Measurements from ENCODE around the gene ZNF823.

Gene ZNF823

DNA sequence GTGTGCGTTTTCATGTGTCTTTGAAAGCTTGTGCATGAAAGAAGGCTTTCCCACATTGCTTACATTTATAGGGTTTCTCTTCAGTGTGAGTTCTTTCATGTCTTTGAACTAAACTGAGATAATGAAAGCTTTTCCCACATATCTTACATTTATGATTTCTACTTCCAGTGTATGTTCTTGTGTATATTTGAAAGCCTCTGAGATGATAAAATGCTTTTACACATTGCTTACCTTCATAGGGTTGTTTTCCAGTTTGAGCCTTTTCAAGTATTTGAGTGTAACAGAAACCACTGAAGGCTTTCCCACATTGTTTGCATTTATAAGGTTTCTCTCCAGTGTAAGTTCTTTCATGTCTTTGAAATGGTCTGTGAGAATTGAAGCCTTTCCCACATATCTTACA lies 18.2 kb upstream of the ZNF823 start:
- ATAC-seq = no peak
- TF ChIP-seq OSR1 (CRISPR knock-in tag; IDR thresholded peaks at IDR 0.05) (no peak), RARB (CRISPR knock-in tag; IDR thresholded peaks at IDR 0.05) (no peak), ZFP3 (CRISPR knock-in tag; IDR thresholded peaks at IDR 0.05) (no peak), BACH2 (CRISPR knock-in tag; IDR thresholded peaks at IDR 0.05; ENCODE audit: borderline replicate concordance) (no peak), PPARA (CRISPR knock-in tag; IDR thresholded peaks at IDR 0.05; ENCODE audit: borderline replicate concordance) (no peak), TOX (CRISPR knock-in tag; IDR thresholded peaks at IDR 0.05; ENCODE audit: borderline replicate concordance) (no peak), TCF4 (CRISPR knock-in tag; IDR thresholded peaks at IDR 0.05; ENCODE audit: borderline replicate concordance) (no peak), ISL1 (CRISPR knock-in tag; IDR thresholded peaks at IDR 0.05) (no peak)
- TF ChIP-seq, protein P1, sequence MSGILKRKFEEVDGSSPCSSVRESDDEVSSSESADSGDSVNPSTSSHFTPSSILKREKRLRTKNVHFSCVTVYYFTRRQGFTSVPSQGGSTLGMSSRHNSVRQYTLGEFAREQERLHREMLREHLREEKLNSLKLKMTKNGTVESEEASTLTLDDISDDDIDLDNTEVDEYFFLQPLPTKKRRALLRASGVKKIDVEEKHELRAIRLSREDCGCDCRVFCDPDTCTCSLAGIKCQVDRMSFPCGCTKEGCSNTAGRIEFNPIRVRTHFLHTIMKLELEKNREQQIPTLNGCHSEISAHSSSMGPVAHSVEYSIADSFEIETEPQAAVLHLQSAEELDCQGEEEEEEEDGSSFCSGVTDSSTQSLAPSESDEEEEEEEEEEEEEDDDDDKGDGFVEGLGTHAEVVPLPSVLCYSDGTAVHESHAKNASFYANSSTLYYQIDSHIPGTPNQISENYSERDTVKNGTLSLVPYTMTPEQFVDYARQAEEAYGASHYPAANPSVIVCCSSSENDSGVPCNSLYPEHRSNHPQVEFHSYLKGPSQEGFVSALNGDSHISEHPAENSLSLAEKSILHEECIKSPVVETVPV (CRISPR knock-in tag; IDR thresholded peaks at IDR 0.05) = no peak
- TF ChIP-seq, protein P2, sequence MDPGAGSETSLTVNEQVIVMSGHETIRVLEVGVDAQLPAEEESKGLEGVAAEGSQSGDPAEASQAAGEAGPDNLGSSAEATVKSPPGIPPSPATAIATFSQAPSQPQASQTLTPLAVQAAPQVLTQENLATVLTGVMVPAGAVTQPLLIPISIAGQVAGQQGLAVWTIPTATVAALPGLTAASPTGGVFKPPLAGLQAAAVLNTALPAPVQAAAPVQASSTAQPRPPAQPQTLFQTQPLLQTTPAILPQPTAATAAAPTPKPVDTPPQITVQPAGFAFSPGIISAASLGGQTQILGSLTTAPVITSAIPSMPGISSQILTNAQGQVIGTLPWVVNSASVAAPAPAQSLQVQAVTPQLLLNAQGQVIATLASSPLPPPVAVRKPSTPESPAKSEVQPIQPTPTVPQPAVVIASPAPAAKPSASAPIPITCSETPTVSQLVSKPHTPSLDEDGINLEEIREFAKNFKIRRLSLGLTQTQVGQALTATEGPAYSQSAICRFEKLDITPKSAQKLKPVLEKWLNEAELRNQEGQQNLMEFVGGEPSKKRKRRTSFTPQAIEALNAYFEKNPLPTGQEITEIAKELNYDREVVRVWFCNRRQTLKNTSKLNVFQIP (CRISPR knock-in tag; IDR thresholded peaks at IDR 0.05; ENCODE audit: borderline replicate concordance, low read depth) = no peak

DNA sequence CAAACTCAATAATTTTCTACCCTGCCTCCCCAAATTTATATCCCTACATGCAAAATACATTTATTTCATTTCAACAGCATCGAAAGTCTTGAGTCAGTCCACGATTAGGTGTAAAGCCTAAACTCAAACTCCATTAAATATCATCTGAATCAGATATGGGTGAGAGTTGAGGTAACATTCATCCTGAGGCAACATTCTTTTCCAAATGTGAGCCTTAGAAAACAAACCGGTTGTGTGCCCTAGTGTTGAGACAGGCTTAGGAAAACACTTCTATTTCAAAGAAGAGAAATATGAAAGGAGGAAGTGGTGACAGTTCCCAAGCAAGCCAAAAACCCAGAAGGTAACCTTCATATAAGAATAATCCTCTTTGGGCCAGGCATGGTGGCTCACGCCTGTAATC lies 15.9 kb upstream of the ZNF823 start:
- no peak for ATAC-seq
- TF ChIP-seq ESRRG (CRISPR knock-in tag; IDR thresholded peaks at IDR 0.05) (no peak), CSDC2 (CRISPR knock-in tag; IDR thresholded peaks at IDR 0.05) (no peak), BACH2 (CRISPR knock-in tag; IDR thresholded peaks at IDR 0.05; ENCODE audit: borderline replicate concordance) (no peak), ARNTL (CRISPR knock-in tag; IDR thresholded peaks at IDR 0.05; ENCODE audit: borderline replicate concordance, low read depth) (no peak), ZNF8 (CRISPR knock-in tag; IDR thresholded peaks at IDR 0.05) (no peak), TOX (CRISPR knock-in tag; IDR thresholded peaks at IDR 0.05; ENCODE audit: borderline replicate concordance) (no peak), GLIS3 (CRISPR knock-in tag; IDR thresholded peaks at IDR 0.05) (no peak), ZC3H10 (CRISPR knock-in tag; IDR thresholded peaks at IDR 0.05) (no peak), ZFP3 (CRISPR knock-in tag; IDR thresholded peaks at IDR 0.05) (no peak), ZNF565 (CRISPR knock-in tag; conservative IDR thresholded peaks at IDR 0.05; ENCODE audit: low read depth) (no peak), RARB (CRISPR knock-in tag; IDR thresholded peaks at IDR 0.05) (no peak), ZFP30 (CRISPR knock-in tag; IDR thresholded peaks at IDR 0.05) (no peak), PPARA (CRISPR knock-in tag; IDR thresholded peaks at IDR 0.05; ENCODE audit: borderline replicate concordance) (no peak), ISL1 (CRISPR knock-in tag; IDR thresholded peaks at IDR 0.05) (no peak), SNAI2 (CRISPR knock-in tag; IDR thresholded peaks at IDR 0.05) (no peak)
- TF ChIP-seq, protein P1 (CRISPR knock-in tag; IDR thresholded peaks at IDR 0.05) = no peak
- TF ChIP-seq, protein P3, sequence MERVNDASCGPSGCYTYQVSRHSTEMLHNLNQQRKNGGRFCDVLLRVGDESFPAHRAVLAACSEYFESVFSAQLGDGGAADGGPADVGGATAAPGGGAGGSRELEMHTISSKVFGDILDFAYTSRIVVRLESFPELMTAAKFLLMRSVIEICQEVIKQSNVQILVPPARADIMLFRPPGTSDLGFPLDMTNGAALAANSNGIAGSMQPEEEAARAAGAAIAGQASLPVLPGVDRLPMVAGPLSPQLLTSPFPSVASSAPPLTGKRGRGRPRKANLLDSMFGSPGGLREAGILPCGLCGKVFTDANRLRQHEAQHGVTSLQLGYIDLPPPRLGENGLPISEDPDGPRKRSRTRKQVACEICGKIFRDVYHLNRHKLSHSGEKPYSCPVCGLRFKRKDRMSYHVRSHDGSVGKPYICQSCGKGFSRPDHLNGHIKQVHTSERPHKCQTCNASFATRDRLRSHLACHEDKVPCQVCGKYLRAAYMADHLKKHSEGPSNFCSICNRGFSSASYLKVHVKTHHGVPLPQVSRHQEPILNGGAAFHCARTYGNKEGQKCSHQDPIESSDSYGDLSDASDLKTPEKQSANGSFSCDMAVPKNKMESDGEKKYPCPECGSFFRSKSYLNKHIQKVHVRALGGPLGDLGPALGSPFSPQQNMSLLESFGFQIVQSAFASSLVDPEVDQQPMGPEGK (CRISPR knock-in tag; IDR thresholded peaks at IDR 0.05; ENCODE audit: borderline replicate concordance) = no peak
- TF ChIP-seq, protein P4, sequence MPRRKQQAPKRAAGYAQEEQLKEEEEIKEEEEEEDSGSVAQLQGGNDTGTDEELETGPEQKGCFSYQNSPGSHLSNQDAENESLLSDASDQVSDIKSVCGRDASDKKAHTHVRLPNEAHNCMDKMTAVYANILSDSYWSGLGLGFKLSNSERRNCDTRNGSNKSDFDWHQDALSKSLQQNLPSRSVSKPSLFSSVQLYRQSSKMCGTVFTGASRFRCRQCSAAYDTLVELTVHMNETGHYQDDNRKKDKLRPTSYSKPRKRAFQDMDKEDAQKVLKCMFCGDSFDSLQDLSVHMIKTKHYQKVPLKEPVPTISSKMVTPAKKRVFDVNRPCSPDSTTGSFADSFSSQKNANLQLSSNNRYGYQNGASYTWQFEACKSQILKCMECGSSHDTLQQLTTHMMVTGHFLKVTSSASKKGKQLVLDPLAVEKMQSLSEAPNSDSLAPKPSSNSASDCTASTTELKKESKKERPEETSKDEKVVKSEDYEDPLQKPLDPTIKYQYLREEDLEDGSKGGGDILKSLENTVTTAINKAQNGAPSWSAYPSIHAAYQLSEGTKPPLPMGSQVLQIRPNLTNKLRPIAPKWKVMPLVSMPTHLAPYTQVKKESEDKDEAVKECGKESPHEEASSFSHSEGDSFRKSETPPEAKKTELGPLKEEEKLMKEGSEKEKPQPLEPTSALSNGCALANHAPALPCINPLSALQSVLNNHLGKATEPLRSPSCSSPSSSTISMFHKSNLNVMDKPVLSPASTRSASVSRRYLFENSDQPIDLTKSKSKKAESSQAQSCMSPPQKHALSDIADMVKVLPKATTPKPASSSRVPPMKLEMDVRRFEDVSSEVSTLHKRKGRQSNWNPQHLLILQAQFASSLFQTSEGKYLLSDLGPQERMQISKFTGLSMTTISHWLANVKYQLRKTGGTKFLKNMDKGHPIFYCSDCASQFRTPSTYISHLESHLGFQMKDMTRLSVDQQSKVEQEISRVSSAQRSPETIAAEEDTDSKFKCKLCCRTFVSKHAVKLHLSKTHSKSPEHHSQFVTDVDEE (CRISPR knock-in tag; IDR thresholded peaks at IDR 0.05) = no peak
- TF ChIP-seq, protein P2 (CRISPR knock-in tag; IDR thresholded peaks at IDR 0.05; ENCODE audit: borderline replicate concordance, low read depth) = no peak
- TF ChIP-seq, protein P5, sequence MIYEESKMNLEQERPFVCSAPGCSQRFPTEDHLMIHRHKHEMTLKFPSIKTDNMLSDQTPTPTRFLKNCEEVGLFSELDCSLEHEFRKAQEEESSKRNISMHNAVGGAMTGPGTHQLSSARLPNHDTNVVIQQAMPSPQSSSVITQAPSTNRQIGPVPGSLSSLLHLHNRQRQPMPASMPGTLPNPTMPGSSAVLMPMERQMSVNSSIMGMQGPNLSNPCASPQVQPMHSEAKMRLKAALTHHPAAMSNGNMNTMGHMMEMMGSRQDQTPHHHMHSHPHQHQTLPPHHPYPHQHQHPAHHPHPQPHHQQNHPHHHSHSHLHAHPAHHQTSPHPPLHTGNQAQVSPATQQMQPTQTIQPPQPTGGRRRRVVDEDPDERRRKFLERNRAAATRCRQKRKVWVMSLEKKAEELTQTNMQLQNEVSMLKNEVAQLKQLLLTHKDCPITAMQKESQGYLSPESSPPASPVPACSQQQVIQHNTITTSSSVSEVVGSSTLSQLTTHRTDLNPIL (CRISPR knock-in tag; IDR thresholded peaks at IDR 0.05; ENCODE audit: low read depth) = no peak
